Muscle of leg (tissue), 11 donors: Measurements from ENCODE around the gene PINK1. TPM values are rescaled to one million over a fixed set of nuclear protein-coding genes. Genes with fewer than 3 reads are reported as not detected.

ENCODE experiments used
- DNase-seq: peaks from one replicate; pipeline ENCODE4 v3.0.0; 2013
- H3K27ac ChIP-seq: one replicate; pipeline ENCODE4 v1.5.1; 2013; ENCODE audit warnings: mild to moderate bottlenecking, low read length, control low read depth
- H3K27me3 ChIP-seq: one replicate; pipeline ENCODE4 v1.6.1; 2013; ENCODE audit warnings: low read length; ENCODE audit not compliant: control insufficient read depth, insufficient read depth
- H3K36me3 ChIP-seq: one replicate; pipeline ENCODE4 v1.6.1; 2013; ENCODE audit warnings: low read length; ENCODE audit not compliant: control insufficient read depth, insufficient read depth
- H3K4me1 ChIP-seq: one replicate; pipeline ENCODE4 v1.6.1; 2013; ENCODE audit warnings: low read length; ENCODE audit not compliant: control insufficient read depth, insufficient read depth
- H3K4me3 ChIP-seq: one replicate; pipeline ENCODE4 v1.5.1; 2013; ENCODE audit warnings: low read length, control low read depth
- H3K9me3 ChIP-seq: replicated peaks from 2 replicates; pipeline ENCODE4 v1.6.1; 2013; ENCODE audit warnings: low read depth, low read length; ENCODE audit not compliant: control insufficient read depth
- WGBS: methylation state at CpG from one replicate; pipeline ENCODE4 v1.1.5; 2013; ENCODE audit warnings: missing lambda C conversion rate; ENCODE audit not compliant: insufficient coverage; 5-methylcytosine and 5-hydroxymethylcytosine counted together
- polyA plus RNA-seq, 8 donors: library from polyadenylated mRNA; unstranded; fragments of 120-200 nt; gene quantifications; one replicate each; pipeline versions ENCODE4 v1.2.1 to v1.2.3, GENCODE V29; 2013; ENCODE audit warnings: inconsistent platforms in 1 of 8, low replicate concordance in 1 of 8; ENCODE audit not compliant: insufficient read length in 8 of 8, insufficient read depth in 1 of 8
- total RNA-seq: library from RNA; stranded (reverse); fragments of 120-200 nt; gene quantifications from one replicate; pipeline ENCODE4 v1.2.4, GENCODE V29; 2013

Gene PINK1
- total and polyA plus RNA-seq, 9 donors: 35.5 to 47.5 (median 40.5) TPM

GRCh38 chr1:20684651-20685050, 51.4 kb downstream of the PINK1 start:
- Histone ChIP-seq H3K4me3 (peak overlapping the region; percentile 25), H3K27ac (peak overlapping the region; percentile 79), H3K4me1 (peaks cover 19% of the 10 kb centered on the region), H3K36me3 (no peaks in the 10 kb centered on the region), H3K27me3 (no peaks in the 10 kb centered on the region), H3K9me3 (no peaks in the 10 kb centered on the region)
- 69% methylated on average over 5 of the region's 14 CpGs for WGBS
- no peak for DNase-seq

- no peaks in the 10 kb centered on the region for H3K9me3 ChIP-seq
- no peaks in the 10 kb centered on the region for H3K36me3 ChIP-seq
- peak overlapping the region; percentile 79 for H3K27ac ChIP-seq
- no peaks in the 10 kb centered on the region for H3K27me3 ChIP-seq
- DNase-seq: peak; percentile 69
- H3K4me1 ChIP-seq: peaks cover 19% of the 10 kb centered on the region
- peak overlapping the region; percentile 25 for H3K4me3 ChIP-seq
- 56% methylated on average over 18 of the region's 21 CpGs for WGBS
These were observed 51.9 kb downstream of the PINK1 start for GRCh38 chr1:20685099-20685662.

GRCh38 chr1:20685741-20686140, 52.5 kb downstream of the PINK1 start:
- WGBS: 53% methylated on average over 4 of the region's 12 CpGs
- H3K4me1 ChIP-seq: peaks cover 19% of the 10 kb centered on the region
- DNase-seq: no peak
- H3K4me3 ChIP-seq: no peak overlapping the region
- H3K36me3 ChIP-seq: no peaks in the 10 kb centered on the region
- H3K9me3 ChIP-seq: no peaks in the 10 kb centered on the region
- peak overlapping the region; percentile 79 for H3K27ac ChIP-seq
- H3K27me3 ChIP-seq: no peaks in the 10 kb centered on the region

- Histone ChIP-seq H3K9me3 (no peaks in the 10 kb centered on the region), H3K27ac (no peak overlapping the region), H3K36me3 (no peaks in the 10 kb centered on the region), H3K27me3 (no peaks in the 10 kb centered on the region), H3K4me1 (peaks cover 19% of the 10 kb centered on the region), H3K4me3 (no peak overlapping the region)
- DNase-seq: no peak
- whole genome bisulfite sequencing: 74% methylated on average over 26 of the region's 26 CpGs
These were observed 53.8 kb downstream of the PINK1 start for GRCh38 chr1:20686883-20687725.

GRCh38 chr1:20689645-20690056, 56.4 kb downstream of the PINK1 start:
- Histone ChIP-seq H3K4me3 (no peak overlapping the region), H3K4me1 (peaks cover 16% of the 10 kb centered on the region), H3K36me3 (no peaks in the 10 kb centered on the region), H3K27me3 (no peaks in the 10 kb centered on the region), H3K27ac (no peak overlapping the region), H3K9me3 (no peaks in the 10 kb centered on the region)
- no peak for DNase-seq
- WGBS: 88% methylated on average over 3 of the region's 3 CpGs

GRCh38 chr1:20691872-20692271, 58.6 kb downstream of the PINK1 start:
- Histone ChIP-seq H3K9me3 (no peaks in the 10 kb centered on the region), H3K4me3 (no peak overlapping the region), H3K27me3 (no peaks in the 10 kb centered on the region), H3K36me3 (no peaks in the 10 kb centered on the region), H3K4me1 (peaks cover 6% of the 10 kb centered on the region), H3K27ac (no peak overlapping the region)
- 67% methylated on average over 1 of the region's 1 CpG for WGBS
- no peak for DNase-seq

GRCh38 chr1:20693623-20694022, 60.4 kb downstream of the PINK1 start:
- no peaks in the 10 kb centered on the region for H3K36me3 ChIP-seq
- peaks cover 16% of the 10 kb centered on the region for H3K4me1 ChIP-seq
- no peaks in the 10 kb centered on the region for H3K9me3 ChIP-seq
- H3K4me3 ChIP-seq: no peak overlapping the region
- 60% methylated on average over 1 of the region's 2 CpGs for whole genome bisulfite sequencing
- no peaks in the 10 kb centered on the region for H3K27me3 ChIP-seq
- no peak for DNase-seq
- H3K27ac ChIP-seq: no peak overlapping the region

GRCh38 chr1:20695515-20695914, 62.3 kb downstream of the PINK1 start:
- H3K4me1 ChIP-seq: peaks cover 33% of the 10 kb centered on the region
- no peaks in the 10 kb centered on the region for H3K9me3 ChIP-seq
- H3K4me3 ChIP-seq: no peak overlapping the region
- no peak for DNase-seq
- no peaks in the 10 kb centered on the region for H3K36me3 ChIP-seq
- no peak overlapping the region for H3K27ac ChIP-seq
- 75% methylated on average over 10 of the region's 10 CpGs for WGBS
- no peaks in the 10 kb centered on the region for H3K27me3 ChIP-seq

- Histone ChIP-seq H3K27ac (peak overlapping the region; percentile 88), H3K27me3 (no peaks in the 10 kb centered on the region), H3K36me3 (no peaks in the 10 kb centered on the region), H3K9me3 (no peaks in the 10 kb centered on the region), H3K4me3 (peak overlapping the region; percentile 56), H3K4me1 (peaks cover 38% of the 10 kb centered on the region)
- WGBS: under 1% methylated on average over 43 of the region's 46 CpGs
- DNase-seq: peak; percentile 92
These were observed 63.4 kb downstream of the PINK1 start for GRCh38 chr1:20696397-20697333.

- Histone ChIP-seq H3K27me3 (no peaks in the 10 kb centered on the region), H3K36me3 (no peaks in the 10 kb centered on the region), H3K9me3 (no peaks in the 10 kb centered on the region), H3K4me3 (no peak overlapping the region), H3K27ac (no peak overlapping the region), H3K4me1 (peaks cover 38% of the 10 kb centered on the region)
- no peak for DNase-seq
- 71% methylated on average over 10 of the region's 12 CpGs for WGBS
These were observed 64.3 kb downstream of the PINK1 start for GRCh38 chr1:20697563-20697962.
